Colonic mucosa (tissue), 4 donors: Measurements from ENCODE around the gene HBP1. TPM values are rescaled to one million over a fixed set of nuclear protein-coding genes. Genes with fewer than 3 reads are reported as not detected.
A peak's percentile ranks its signal among the peaks of the same experiment; 100 is the strongest.

Experiments used
- DNase-seq: peaks from one replicate; pipeline ENCODE4 v3.0.0-alpha.2; 2020
- H3K27ac ChIP-seq: fragments of 200-600 bp; one replicate; pipeline ENCODE4 v1.8.0; 2021
- H3K27me3 ChIP-seq: fragments of 200-600 bp; one replicate; pipeline ENCODE4 v1.8.0; 2021
- H3K36me3 ChIP-seq: fragments of 200-600 bp; one replicate; pipeline ENCODE4 v1.8.0; 2021
- H3K4me1 ChIP-seq: fragments of 200-600 bp; one replicate; pipeline ENCODE4 v1.8.0; 2021; ENCODE audit warnings: mild to moderate bottlenecking
- H3K4me3 ChIP-seq: fragments of 200-600 bp; one replicate; pipeline ENCODE4 v1.8.0; 2021
- H3K9ac ChIP-seq, 2 donors: one replicate each; pipeline ENCODE4 v1.7.0; 2013; ENCODE audit warnings: control low read depth in 2 of 2, low read depth in 2 of 2, low read length in 2 of 2
- H3K9me3 ChIP-seq: fragments of 200-600 bp; one replicate; pipeline ENCODE4 v1.8.0; 2021
- intact Hi-C: fragments of 100-400 bp; cut with DNase I; formaldehyde crosslinking; loops from one replicate; pipeline ENCODE4 v1.14.1; 2022
- total RNA-seq, 2 donors: library from RNA; stranded (reverse); fragmentation: NEBNext Ultra II Directional in 1 of 2; extraction: Animal tissue kit (Norgen Biotek cat#: 25700) in 1 of 2; gene quantifications; one replicate each; pipeline ENCODE4 v1.2.1, GENCODE V29; 2021
- TF ChIP-seq, protein P1 (sequence below): fragments of 200-600 bp; IDR thresholded peaks from one replicate; pipeline ENCODE4 v1.8.0; 2022; ENCODE audit warnings: antibody characterized with exemption, mild to moderate bottlenecking
- donor health status: healthy.
- donor health status: DM: no; HTN: no; CAD: no.
- donor health status: DM: no; HTN: no; CAD: no.

Gene HBP1
- total RNA-seq, 2 donors from 2014 or later = 25.1 to 78.7 TPM

DNA sequence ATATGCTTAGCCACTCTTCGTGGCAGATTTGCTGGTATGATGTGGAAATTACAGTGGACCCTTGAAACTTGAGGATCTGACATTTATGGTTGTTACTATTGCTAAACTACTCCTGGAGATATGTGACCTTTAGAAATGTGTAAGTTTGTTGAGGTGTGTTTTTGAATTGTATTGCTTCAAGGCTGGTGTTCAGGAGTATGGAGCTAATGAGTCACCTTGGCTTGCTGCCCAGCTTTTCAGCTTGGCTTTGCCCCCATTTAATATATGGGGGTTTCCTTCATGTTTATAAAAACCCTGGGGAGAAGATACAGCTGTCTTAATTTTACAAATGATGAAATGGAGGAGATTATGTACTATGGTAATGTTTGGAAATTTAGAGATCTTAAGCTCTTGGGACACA lies 11.6 kb downstream of the HBP1 start:
- Histone ChIP-seq H3K9ac (no peak overlapping the region), H3K9me3 (no peaks in the 10 kb centered on the region), H3K27ac (no peak overlapping the region), H3K27me3 (no peaks in the 10 kb centered on the region), H3K4me1 (no peaks in the 10 kb centered on the region), H3K4me3 (no peak overlapping the region), H3K36me3 (no peaks in the 10 kb centered on the region)
- intact Hi-C loops = no loop called here
- TF ChIP-seq, protein P1, sequence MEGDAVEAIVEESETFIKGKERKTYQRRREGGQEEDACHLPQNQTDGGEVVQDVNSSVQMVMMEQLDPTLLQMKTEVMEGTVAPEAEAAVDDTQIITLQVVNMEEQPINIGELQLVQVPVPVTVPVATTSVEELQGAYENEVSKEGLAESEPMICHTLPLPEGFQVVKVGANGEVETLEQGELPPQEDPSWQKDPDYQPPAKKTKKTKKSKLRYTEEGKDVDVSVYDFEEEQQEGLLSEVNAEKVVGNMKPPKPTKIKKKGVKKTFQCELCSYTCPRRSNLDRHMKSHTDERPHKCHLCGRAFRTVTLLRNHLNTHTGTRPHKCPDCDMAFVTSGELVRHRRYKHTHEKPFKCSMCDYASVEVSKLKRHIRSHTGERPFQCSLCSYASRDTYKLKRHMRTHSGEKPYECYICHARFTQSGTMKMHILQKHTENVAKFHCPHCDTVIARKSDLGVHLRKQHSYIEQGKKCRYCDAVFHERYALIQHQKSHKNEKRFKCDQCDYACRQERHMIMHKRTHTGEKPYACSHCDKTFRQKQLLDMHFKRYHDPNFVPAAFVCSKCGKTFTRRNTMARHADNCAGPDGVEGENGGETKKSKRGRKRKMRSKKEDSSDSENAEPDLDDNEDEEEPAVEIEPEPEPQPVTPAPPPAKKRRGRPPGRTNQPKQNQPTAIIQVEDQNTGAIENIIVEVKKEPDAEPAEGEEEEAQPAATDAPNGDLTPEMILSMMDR = no peak
- peak; percentile 69 for DNase-seq

DNA sequence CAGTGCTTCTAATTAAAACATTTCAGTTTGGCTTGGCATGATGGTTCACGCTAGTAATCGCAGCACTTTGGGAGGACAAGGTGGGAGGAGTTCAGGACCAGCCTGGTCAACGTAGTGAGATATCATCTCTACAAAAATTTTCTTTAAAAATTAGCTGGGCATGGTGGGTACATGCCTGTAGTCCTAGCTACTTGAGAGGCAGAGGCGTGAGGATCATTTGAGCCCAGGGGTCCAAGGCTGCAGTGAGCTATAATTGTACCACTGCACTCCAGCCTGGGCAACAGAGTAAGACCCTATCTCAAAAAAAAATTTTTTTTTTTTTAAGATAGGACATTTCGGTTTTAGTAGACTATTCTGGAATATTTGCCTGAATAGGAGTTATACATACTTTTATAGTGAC lies 12.4 kb downstream of the HBP1 start:
- no peaks in the 10 kb centered on the region for H3K4me1 ChIP-seq
- TF ChIP-seq, protein P1 = no peak
- no peak overlapping the region for H3K27ac ChIP-seq
- intact Hi-C loops = no loop called here
- no peaks in the 10 kb centered on the region for H3K36me3 ChIP-seq
- no peak for DNase-seq
- no peaks in the 10 kb centered on the region for H3K9me3 ChIP-seq
- H3K9ac ChIP-seq = no peak overlapping the region
- H3K4me3 ChIP-seq = no peak overlapping the region
- H3K27me3 ChIP-seq = no peaks in the 10 kb centered on the region

DNA sequence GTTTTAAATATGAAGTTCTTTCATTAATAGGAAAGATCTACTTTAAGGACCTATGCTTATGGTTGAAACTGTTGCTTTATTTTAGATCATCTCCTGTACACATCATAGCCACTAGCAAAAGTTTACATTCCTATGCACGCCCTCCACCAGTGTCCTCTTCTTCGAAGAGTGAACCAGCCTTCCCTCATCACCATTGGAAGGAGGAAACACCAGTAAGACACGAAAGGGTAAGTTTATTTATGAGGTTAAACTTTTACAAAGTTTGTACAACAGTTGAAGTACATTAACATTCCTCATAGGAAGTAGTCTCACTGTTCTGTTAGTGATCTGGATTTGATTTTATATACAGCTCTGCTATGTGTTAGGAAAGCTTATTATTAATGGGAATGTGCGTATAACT lies 16.9 kb downstream of the HBP1 start:
- TF ChIP-seq, protein P1 = no peak
- H3K27ac ChIP-seq = no peak overlapping the region
- no peak for DNase-seq
- H3K36me3 ChIP-seq = peaks cover 4% of the 10 kb centered on the region
- no peak overlapping the region for H3K9ac ChIP-seq
- no peaks in the 10 kb centered on the region for H3K4me1 ChIP-seq
- intact Hi-C loops = no loop called here
- no peaks in the 10 kb centered on the region for H3K9me3 ChIP-seq
- no peaks in the 10 kb centered on the region for H3K27me3 ChIP-seq
- no peak overlapping the region for H3K4me3 ChIP-seq

GRCh38 chr7:107186240-107186639 lies 17.4 kb downstream of the HBP1 start:
- no peaks in the 10 kb centered on the region for H3K4me1 ChIP-seq
- no peaks in the 10 kb centered on the region for H3K9me3 ChIP-seq
- no peaks in the 10 kb centered on the region for H3K27me3 ChIP-seq
- TF ChIP-seq, protein P1 = no peak
- H3K36me3 ChIP-seq = peaks cover 4% of the 10 kb centered on the region
- DNase-seq = no peak
- no peak overlapping the region for H3K4me3 ChIP-seq
- intact Hi-C loops = no loop called here
- no peak overlapping the region for H3K27ac ChIP-seq
- no peak overlapping the region for H3K9ac ChIP-seq

DNA sequence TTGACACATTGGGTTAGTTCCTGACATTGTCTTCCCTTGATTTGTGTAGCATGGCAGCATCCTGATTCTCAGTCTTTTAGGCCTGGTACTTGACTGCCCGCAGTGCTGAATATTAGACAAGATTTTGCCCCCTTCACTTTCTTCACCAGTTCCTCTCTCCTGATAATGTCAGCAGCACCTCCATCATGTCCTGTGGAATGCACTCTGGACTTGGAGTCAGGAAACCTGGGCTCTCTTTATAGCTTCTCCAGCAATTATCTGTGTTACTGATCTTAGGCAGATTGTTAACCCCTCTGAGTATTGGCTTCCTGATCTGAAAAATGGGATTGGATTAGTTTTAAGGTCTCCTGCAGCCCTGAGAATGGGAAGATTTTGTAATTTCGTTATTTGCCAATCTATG lies 19.0 kb downstream of the HBP1 start:
- TF ChIP-seq, protein P1 = no peak
- peaks cover 4% of the 10 kb centered on the region for H3K36me3 ChIP-seq
- no peak overlapping the region for H3K9ac ChIP-seq
- H3K4me1 ChIP-seq = no peaks in the 10 kb centered on the region
- intact Hi-C loops = no loop called here
- H3K27me3 ChIP-seq = no peaks in the 10 kb centered on the region
- H3K27ac ChIP-seq = no peak overlapping the region
- H3K4me3 ChIP-seq = no peak overlapping the region
- H3K9me3 ChIP-seq = no peaks in the 10 kb centered on the region
- DNase-seq = no peak

DNA sequence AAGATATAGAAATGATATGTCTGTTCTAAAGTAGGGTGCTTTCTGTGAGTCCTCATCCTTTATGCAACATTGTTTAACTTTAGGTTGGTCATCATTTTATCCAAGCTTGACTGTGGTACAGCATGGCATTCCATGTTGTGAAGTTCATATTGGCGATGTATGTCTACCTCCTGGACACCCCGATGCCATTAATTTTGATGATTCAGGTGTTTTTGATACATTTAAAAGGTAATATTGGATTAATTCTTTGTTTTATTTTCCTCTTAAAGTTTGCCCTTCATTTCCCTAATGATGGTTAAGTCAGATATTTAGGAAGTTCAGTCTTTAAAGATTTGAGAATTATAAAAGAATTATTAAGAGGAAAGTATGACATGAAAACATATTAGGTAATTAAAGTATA lies 21.3 kb downstream of the HBP1 start:
- intact Hi-C loops = no loop called here
- Histone ChIP-seq H3K9ac (no peak overlapping the region), H3K4me1 (no peaks in the 10 kb centered on the region), H3K27ac (no peak overlapping the region), H3K4me3 (no peak overlapping the region), H3K27me3 (no peaks in the 10 kb centered on the region), H3K36me3 (peaks cover 4% of the 10 kb centered on the region), H3K9me3 (no peaks in the 10 kb centered on the region)
- no peak for DNase-seq
- TF ChIP-seq, protein P1 = no peak
